ENCODE measurements around the gene CEP57L1. TPM values are rescaled to one million over a fixed set of nuclear protein-coding genes. Genes with fewer than 3 reads are reported as not detected.

CEP57L1 gene
- total RNA-seq, 1 experiment from 2014 or later = 37.6 TPM

GRCh38 chr6:109194880-109195279 is 99.6 kb downstream of the CEP57L1 start:
- Histone ChIP-seq H3K27ac (ENCODE audit: low read length) (no peak overlapping the region), H3K4me3 (ENCODE audit: low read depth in 2 of 2, low read length in 2 of 2) (no peak overlapping the region), H3K9me3 (ENCODE audit: control insufficient read depth, insufficient read depth, low read depth, low read length) (no peaks in the 10 kb centered on the region), H3K4me1 (ENCODE audit: control insufficient read depth, insufficient read depth, low read length) (no peaks in the 10 kb centered on the region), H3K36me3 (ENCODE audit: control insufficient read depth, insufficient read depth, low read length) (no peaks in the 10 kb centered on the region), H3K27me3 (ENCODE audit: control insufficient read depth, insufficient read depth, low read length) (peaks cover 18% of the 10 kb centered on the region; the same call in 1 of the 2 replicates)
- ChIA-PET CTCF (interaction anchor here (0.5 to 0.6 kb wide), 2 partner anchors 29 to 198 kb away, joined by 4 to 5 read pairs; no protein-coding TSS in a partner anchor), POLR2A (no interaction called here)
- intact Hi-C loops (cut with micrococcal nuclease; ENCODE audit: unreplicated experiment) = no loop called here
- in situ Hi-C loops (cut with HindIII; ENCODE audit: low pct_unique_long_range_greater_than_20kb, low sequenced_read_pairs) = no loop called here
- DNase-seq (ENCODE audit: low read depth, low spot score) (no peak), ATAC-seq (no peak)
- TF ChIP-seq REST (IDR thresholded peaks at IDR 0.05; ENCODE audit: insufficient read depth in 1 of 2, low read depth in 2 of 2, low read length in 1 of 2) (no peak), SIN3A (IDR thresholded peaks at IDR 0.05; ENCODE audit: borderline replicate concordance, insufficient read depth, low read depth, low read length) (no peak), TCF7L2 (IDR thresholded peaks at IDR 0.05; ENCODE audit: low read depth, low read length) (no peak), POLR2AphosphoS5 (IDR thresholded peaks at IDR 0.05; ENCODE audit: low read depth, low read length) (no peak), CTCF (IDR thresholded peaks at IDR 0.05) (no peak)
- no TSS peak for BruUV-seq (replicated peaks)

- Histone ChIP-seq H3K27me3 (ENCODE audit: control insufficient read depth, insufficient read depth, low read length) (peaks cover 18% of the 10 kb centered on the region; the same call in 1 of the 2 replicates), H3K4me3 (ENCODE audit: low read depth in 2 of 2, low read length in 2 of 2) (no peak overlapping the region), H3K4me1 (ENCODE audit: control insufficient read depth, insufficient read depth, low read length) (no peaks in the 10 kb centered on the region), H3K27ac (ENCODE audit: low read length) (no peak overlapping the region), H3K9me3 (ENCODE audit: control insufficient read depth, insufficient read depth, low read depth, low read length) (no peaks in the 10 kb centered on the region), H3K36me3 (ENCODE audit: control insufficient read depth, insufficient read depth, low read length) (no peaks in the 10 kb centered on the region)
- no TSS peak for BruUV-seq (replicated peaks)
- TF ChIP-seq SIN3A (IDR thresholded peaks at IDR 0.05; ENCODE audit: borderline replicate concordance, insufficient read depth, low read depth, low read length) (no peak), CTCF (IDR thresholded peaks at IDR 0.05) (no peak)
- intact Hi-C loops (cut with micrococcal nuclease; ENCODE audit: unreplicated experiment) = no loop called here
- POLR2A ChIA-PET = interaction anchor here (0.6 kb wide), 1 partner anchor 187 kb away, joined by 3 read pairs; no protein-coding TSS in a partner anchor
- DNase-seq (ENCODE audit: low read depth, low spot score) = no peak
- ATAC-seq = no peak
- in situ Hi-C loops (cut with HindIII; ENCODE audit: low pct_unique_long_range_greater_than_20kb, low sequenced_read_pairs) = no loop called here
- CTCF ChIA-PET = no interaction called here
Measured at GRCh38 chr6:109197061-109197460, 101.8 kb downstream of the CEP57L1 start.

Measured in Panc1 (cell line).